ENCODE results near the gene ISM1. TPM values are rescaled to one million over a fixed set of nuclear protein-coding genes. Genes with fewer than 3 reads are reported as not detected.

Gene ISM1
- total and polyA plus RNA-seq, 2 of the 13 experiments (the other 11 are each of a cell fraction or from before 2014, with no cell fraction given) = 0.40 to 1.4 TPM

GRCh38 chr20:13245250-13245723 is 24.2 kb downstream of the ISM1 start (continued):
- TF ChIP-seq GPBP1L1 (CRISPR knock-in tag; IDR thresholded peaks at IDR 0.05) = no peak
- peak; percentile 100 for TF ChIP-seq ZNF543 (CRISPR knock-in tag; IDR thresholded peaks at IDR 0.05)
- TF ChIP-seq ZNF362 (CRISPR knock-in tag; IDR thresholded peaks at IDR 0.05; ENCODE audit: borderline replicate concordance) = no peak
- TF ChIP-seq IKZF1 (IDR thresholded peaks at IDR 0.05) = no peak
- no peak for TF ChIP-seq ZBTB38 (CRISPR knock-in tag; IDR thresholded peaks at IDR 0.05)
- no peak for TF ChIP-seq ZNF224 (CRISPR knock-in tag; IDR thresholded peaks at IDR 0.05)
- TF ChIP-seq ZBTB33 (CRISPR knock-in tag; IDR thresholded peaks at IDR 0.05) = peak; percentile 45; the same call in 1 of the 2 replicates
- TF ChIP-seq ZNF652 (CRISPR knock-in tag; IDR thresholded peaks at IDR 0.05; ENCODE audit: borderline replicate concordance, low read depth) = no peak
- TF ChIP-seq ZNF724P (CRISPR knock-in tag; IDR thresholded peaks at IDR 0.05; ENCODE audit: borderline replicate concordance) = no peak
- TF ChIP-seq THYN1 (CRISPR knock-in tag; IDR thresholded peaks at IDR 0.05; ENCODE audit: borderline replicate concordance, low read depth) = no peak
- no peak for TF ChIP-seq PREB (CRISPR knock-in tag; IDR thresholded peaks at IDR 0.05)
- peak; percentile 97 for TF ChIP-seq GATAD2A (CRISPR knock-in tag; IDR thresholded peaks at IDR 0.05)
- peak; percentile 63; the same call in 1 of the 2 replicates for TF ChIP-seq YEATS2 (CRISPR knock-in tag; IDR thresholded peaks at IDR 0.05; ENCODE audit: borderline replicate concordance)
- no peak for TF ChIP-seq ZNF720 (CRISPR knock-in tag; IDR thresholded peaks at IDR 0.05)
- TF ChIP-seq SP5 (CRISPR knock-in tag; IDR thresholded peaks at IDR 0.05; ENCODE audit: borderline replicate concordance, low read depth) = peak; percentile 48; the same call in 1 of the 2 replicates
- no peak for TF ChIP-seq ARNT (IDR thresholded peaks at IDR 0.05)
- no peak for TF ChIP-seq DMTF1 (CRISPR knock-in tag; IDR thresholded peaks at IDR 0.05)
- TF ChIP-seq NR2F6 (IDR thresholded peaks at IDR 0.05) = peak; percentile 85
- TF ChIP-seq NR2F6 (CRISPR knock-in tag; IDR thresholded peaks at IDR 0.05) = peak; percentile 94
- no peak for TF ChIP-seq PAF1 (CRISPR knock-in tag; IDR thresholded peaks at IDR 0.05)
- TF ChIP-seq JUND (CRISPR knock-in tag; IDR thresholded peaks at IDR 0.05) = peak; percentile 74; the same call in 1 of the 2 replicates
- no peak for TF ChIP-seq SP1 (IDR thresholded peaks at IDR 0.05)
- peak; percentile 60; the same call in 1 of the 2 replicates for TF ChIP-seq SP1 (CRISPR knock-in tag; IDR thresholded peaks at IDR 0.05)
- no peak for TF ChIP-seq GRHL1 (CRISPR knock-in tag; conservative IDR thresholded peaks at IDR 0.05)

All from HepG2 (cell line).